GM21528 (cell line): ENCODE results near the gene CPA5.

Experiments
- ATAC-seq: cut with Tn5 transposase; IDR thresholded peaks from one replicate; pipeline ENCODE4 v1.9.1; 2021; ENCODE audit warnings: mild to moderate bottlenecking, moderate library complexity; ENCODE audit not compliant: unreplicated experiment, low FRiP score

CPA5 gene

DNA sequence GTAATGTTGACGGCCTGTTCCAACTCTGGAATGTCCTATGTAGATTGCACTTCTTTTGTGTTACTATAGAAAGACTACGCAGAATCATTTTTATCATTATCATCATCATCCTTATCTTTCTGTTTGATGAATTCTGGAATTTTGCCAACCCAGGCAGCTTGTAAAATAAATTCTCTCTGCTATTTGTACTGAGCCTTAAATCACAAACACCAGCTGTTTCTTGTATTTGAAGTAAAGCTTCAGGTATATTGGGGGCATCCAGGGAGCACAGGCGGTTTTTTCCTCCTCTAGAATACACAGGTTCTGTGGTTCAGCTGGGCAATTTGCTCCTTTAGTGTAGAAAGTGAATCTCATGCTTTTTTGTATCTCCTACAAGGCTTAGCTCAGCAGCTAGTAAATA lies 14.9 kb upstream of the CPA5 start:
- no peak for ATAC-seq

DNA sequence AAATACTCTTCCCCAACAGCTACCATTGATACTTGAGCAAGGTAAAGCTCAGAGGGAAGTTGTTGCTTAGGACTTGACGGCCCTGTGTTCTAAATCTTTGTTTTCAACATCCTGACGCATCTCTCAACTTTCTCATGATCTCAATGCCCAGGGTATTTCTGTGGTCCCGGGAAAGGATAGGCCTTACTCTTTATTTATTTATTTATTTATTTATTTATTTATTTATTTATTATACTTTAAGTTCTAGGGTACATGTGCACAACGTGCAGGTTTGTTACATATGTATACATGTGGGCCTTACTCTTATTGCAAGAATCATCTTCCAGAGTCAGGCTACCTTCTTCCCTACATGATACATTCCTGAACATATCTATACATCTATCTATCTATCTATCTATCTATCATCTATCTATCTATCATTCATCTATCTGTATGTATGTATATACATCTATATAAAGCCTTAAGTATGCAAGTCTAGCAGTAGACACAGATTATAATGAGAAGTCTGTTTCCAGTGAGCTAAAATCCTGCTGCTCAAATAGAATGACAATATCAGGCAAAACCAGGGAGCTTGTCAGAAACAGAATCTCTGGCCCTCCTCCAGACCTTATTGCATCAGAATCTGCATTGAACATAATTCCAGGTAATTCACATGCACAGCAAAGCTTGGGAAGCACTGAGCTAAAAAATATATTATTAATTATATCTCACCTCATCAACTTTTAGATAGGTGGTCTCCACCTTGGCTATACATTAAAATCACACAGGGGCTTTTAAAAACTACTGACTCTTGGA lies 12.2 kb upstream of the CPA5 start:
- ATAC-seq: no peak

DNA sequence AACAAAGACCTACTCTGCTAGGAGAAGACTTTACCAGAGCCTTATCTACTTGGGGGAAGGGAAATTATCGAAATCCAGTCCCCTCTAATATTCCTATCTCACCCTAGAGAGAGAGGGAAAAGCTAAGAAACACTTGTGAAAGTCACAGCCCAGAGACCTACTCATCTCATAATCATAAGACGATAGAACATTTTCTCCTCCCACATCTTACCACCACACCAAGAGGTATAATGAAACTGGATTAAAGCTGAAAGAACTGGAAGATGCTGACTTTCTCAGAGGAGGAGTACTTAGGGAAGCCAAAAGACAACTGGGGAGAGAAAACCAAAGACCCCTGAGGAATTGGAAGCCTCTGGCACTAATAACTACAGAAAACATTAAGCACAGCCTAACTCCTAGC lies 10.8 kb upstream of the CPA5 start:
- ATAC-seq: no peak

DNA sequence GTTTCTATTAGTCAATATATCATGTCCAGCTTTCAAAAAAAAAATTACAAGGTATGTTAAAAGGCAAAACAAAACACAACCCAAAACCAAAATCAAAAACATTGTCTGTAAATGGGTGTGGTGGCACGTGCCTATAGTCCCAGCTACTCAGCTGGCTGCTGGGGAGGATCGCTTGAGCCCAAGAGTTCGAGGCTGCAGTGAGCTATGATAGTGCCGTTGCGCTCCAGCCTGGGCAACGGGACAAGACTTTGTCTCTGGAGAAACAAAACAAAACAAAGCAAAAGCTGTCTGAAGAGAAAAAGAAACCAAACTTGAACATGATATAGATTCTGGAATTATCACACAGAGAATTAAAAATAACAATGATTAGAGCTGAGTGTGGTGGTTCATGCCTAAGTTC lies 10.3 kb upstream of the CPA5 start:
- ATAC-seq: no peak

DNA sequence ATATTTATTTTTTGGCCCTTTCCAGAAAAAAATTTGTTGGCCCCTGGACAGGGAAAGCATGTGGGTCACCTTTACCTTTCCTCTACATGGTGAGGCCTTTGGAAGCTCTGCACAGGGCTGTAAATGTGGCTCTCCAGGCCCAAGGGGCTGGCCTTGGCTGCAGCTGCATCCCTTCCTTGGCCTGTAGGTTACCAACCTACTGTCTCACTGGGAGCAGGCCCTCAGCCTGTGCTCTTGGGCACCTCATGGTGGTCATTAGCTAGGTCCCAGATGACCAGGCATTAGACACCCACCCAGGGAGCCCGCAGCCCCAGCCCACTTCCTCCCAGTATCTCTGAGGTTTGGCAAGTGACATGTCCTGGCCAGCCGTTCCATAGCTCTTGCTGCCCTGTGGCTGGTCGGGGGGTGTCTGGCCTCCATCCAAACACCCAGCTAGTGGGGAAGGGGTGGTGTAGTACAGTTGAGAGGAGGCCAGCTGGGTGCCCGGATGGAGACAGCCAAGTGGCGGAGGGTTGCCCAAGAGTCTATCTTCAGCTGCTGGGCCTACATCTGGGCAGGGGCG lies 7.1 kb upstream of the CPA5 start:
- ATAC-seq: no peak

DNA sequence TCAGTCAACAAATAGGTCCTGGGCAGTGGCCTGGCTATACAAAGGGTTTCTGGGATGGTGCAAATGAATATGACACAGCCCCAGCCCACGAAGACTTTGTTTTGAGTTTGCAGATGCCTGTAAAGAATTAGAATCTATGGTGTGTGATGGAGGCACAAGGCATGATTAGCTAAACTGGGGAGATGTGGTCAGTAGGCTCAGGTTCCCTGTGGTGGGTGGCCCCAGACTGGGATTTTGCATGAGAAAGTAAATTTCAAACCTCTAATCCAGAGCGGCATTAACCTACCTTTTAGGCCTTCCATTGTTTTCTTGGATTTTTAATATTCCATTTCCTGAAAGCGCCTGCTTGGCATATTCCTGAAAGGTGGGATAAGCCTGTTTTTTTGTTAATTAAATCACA lies 6.4 kb upstream of the CPA5 start:
- no peak for ATAC-seq

DNA sequence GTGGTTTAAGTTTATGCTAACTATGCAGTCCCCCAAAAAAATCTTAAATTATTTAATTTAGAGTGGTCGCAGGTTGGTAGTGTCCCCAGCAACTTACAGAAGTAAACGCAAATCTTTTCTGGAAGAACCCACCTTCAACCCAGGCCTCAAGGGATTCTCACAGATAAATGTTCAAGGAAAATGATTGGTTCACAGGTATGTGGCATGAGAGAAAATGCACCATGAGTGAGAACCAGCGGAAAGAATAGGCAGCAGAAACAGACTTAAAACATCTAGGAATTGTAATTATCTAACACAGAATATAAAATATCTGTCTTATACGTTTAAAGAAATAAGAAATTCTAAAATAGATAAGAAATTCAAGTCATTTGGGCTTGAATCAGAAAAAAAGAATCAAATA lies 2.7 kb upstream of the CPA5 start:
- ATAC-seq: no peak

DNA sequence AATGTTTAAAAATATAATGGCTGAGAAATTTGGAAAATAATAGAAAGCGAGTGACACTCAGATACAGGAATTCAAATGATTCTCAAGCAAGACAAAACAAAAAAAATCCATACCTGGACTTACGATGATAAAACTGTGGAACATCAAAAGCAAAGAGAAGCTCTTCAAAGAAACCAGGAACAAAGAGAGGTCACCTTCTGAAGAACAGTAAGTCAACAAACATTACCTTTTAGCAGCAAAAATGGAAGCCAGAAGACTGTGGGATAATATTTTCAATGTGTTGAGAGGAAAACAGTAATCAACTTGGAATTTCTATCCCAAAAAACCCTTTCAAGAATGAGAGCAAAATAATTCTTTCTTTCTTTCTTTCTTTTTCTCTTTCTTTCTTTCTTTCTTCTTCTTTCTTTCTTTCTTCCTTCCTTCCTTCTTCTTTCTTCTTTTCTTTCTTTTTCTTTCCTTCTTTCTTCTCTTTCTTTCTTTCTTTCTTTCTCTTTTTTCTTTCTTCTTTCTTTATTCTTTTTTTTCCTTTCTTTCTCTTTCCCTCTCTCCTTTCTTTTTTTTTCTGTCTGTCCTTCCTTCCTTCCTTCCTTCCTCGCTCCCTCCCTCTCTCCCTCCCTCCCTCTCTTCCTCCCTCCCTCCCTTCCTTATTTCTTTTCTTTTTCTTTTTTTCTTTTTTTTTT lies 1.8 kb upstream of the CPA5 start:
- ATAC-seq: no peak

DNA sequence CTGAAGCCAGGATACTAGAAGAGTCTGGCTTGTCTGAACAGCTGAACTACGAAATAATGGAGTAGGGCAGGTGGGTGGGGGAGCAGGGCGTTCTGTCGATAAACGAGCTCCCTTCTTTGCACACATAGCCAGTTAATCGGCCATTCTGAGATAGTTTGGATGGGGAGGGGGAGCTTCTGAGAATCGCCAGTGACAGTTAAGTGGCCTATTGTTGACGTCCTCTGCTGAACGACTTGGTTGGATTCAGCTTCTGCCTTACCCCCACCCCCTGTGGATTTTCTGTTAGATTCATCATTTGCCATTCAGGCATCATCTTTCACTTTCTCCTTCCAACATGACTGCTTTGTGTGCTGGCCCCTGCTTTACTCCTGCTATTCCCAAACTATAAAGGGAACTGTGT lies 520 bp downstream of the CPA5 start:
- no peak for ATAC-seq

DNA sequence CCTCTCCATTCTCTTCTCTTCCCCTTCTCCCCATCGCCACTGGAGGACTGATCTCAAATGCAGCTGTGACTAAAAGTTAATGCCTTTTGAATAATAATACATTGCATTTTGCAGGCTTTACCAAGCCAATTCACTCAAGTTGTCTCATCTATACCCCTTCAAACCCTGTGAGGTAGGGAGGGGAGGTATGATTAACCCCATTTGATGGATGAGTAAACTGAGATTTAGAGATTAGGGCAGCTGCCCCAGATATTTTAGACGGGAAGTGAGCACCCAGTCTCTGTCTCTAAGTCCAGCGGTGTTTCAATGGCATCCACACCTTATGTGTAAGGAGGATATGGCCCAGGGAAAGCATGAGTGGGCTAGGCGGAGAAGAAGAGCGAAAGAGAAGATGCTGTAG lies 1.1 kb downstream of the CPA5 start:
- ATAC-seq: no peak

DNA sequence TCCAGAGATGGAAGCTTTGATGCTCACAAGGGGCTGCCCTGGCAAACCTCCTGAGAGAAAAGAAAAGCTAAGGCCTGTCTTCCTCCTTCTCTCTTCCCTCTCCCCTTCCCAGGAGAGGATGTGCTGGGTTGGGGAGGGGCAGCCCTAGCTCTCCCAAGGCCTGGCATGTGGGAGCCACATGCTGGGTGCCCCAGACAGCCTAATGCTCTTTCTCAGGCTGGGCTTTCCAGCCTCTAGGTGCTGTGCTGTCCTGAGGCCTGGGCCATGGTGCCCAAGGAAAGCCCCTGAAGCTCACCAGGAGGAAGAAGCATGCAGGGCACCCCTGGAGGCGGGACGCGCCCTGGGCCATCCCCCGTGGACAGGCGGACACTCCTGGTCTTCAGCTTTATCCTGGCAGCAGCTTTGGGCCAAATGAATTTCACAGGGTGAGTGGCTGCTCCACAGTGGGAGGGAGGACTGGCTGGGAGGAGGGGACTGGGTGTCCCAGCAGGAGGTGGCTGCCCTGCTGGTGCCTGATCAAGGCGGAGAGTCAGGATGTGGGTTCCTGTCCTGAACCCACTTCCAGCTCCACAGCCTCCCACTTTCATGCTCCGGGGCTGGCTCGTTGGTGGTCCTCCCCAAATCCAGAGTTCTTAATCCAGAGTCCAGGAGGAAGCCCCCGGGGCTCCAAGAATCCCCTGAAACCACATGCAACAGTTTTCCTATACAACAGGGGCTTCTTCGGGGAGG lies 1.7 kb downstream of the CPA5 start:
- no peak for ATAC-seq

DNA sequence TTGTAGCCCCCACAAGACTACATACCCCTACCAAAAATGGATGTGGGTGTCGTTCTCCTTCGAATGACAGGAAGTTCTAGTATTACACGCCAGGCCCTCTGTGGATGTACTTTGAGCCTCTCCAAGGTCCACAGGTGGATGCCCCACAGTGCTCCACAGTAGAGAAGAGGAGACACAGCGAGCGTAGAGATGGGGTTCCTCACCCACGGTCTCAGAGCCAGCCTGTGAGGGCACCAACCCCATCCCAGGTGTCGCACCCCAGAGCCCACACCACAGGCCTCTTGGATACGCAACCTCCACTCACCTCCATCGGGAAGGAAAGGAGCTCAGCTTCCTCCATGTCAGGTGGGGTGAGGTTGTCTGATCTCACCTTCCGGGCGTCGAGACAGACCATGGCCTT lies 2.3 kb downstream of the CPA5 start:
- ATAC-seq: no peak

DNA sequence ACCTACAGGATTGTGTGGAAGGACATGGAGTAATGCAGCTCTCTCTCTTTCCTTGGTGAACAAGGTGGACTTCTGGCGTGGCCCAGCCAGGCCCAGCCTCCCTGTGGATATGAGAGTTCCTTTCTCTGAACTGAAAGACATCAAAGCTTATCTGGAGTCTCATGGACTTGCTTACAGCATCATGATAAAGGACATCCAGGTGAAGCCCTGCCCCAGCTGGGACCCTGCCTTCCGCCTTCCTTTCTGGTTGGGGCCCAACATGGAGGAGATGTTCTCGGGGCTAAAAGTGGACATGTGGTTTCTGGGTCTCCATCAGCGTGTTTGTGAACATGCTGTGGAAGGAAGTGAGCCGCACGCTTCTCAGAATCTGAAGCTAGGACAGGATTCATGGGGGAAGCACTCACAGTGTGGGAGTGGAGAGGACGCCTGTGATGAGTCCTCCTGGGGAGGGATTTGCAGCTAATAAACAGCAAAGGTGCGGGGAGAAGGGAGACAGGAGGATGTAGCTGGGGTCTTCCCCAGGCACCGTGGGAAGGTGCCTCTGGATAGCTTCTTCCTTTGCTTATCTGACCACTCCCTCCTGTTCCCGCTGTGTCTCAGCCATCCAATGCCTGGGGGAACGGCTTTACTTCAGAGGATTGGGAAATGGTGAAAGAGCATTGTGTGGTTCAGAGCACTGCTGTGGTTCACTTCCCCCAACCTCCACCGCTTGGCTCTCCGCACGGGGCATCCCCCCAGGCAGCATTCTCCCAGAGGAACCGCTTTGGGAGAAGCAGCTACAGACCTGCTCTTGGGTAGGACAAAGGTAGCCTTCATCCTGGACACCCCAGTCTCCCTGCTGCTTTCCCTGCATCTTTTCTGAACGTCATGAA lies 5.5 kb downstream of the CPA5 start:
- ATAC-seq: no peak

DNA sequence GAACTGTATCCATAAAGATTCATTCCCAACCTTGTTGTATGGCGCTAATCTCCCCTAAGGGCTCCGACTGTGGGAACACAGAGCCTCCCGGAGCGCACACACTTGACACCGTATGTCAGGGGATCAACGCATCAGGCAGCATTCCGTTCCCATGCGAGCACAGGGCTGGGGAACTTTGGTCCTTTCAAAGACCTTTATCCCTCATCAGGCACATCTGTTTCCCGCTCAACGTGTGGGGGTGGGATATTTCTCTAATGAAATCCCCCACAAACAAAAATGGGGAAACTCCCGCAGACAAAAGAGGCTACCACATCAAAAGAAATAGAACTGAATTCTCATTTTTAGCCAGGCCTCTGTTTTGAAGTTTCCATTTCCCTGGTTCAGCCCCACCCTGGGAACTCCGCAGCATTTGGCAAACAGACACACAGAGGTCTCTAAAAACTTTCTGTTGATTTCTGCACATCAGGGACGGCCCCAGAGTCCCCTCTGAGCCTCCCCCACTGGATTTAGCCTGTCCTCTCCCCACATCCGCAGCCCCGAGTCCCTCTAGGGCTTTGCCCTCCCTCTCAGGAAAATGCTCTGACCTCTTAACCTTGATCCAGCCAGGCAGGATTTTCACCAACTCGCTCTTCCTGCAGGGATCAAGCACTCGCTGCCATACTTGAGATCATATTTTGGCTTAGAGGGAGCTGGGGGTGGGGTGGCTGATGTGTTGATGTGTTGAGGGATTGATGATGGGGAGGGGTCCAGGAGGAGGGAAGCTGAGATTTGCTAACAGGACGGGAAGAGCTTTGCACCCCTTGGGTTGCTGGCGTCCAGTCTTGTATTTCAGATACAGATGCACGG lies 6.6 kb downstream of the CPA5 start:
- ATAC-seq: no peak

DNA sequence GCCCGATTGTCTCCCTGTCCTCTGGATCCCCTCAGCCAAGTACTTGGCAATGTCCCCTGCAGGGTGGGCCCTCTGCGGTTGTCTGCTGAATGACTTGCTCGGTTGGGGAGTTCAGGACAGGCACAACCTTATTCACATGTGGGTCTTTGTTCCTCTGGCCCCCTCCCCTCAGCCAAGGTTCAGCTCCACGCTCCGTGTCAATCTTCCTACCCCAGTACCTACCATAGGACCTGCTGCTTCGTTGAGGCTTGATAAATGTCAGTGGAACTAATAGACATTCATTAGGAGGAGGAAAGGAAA lies 7.1 kb downstream of the CPA5 start:
- no peak for ATAC-seq

DNA sequence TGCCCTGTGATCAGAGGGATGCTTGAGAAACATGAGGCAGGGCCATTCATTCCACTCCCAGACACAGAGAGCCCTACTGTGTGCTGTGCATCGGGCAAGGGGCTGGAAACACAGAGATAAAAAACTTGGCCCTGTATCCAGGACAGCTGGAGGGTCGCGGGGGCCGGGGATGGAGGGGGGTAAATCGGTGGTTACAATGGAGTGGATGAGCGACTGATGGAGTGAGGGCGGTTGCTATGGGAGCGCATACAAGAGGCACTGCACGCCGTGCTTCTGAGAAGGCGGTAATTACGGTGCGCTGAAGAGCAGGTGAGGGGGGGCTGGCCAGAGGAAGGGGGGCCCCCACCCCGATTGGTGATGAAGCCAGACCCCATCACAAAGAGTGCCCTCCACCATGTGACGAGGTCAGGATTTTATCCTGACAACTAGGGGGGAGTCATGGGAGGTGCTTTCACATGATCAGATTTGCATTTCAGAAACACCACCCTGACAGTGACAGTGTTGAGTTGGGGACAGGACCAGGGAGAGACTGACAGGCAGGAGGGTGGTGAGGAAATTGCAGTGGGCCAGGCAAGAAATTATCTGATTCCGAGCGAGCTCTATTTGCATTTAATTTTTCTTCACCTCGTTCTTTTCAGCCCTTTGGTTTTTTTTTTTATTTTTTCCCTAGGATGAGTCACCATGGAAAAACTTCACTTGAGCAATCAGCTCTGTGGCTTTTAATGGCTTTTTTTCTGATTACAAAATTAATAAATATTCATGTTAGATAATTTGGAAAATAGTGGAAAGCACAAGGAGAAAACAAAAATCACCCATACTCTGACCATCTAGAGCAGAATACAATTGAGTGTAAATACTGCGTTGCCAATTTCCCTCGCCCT lies 7.8 kb downstream of the CPA5 start:
- no peak for ATAC-seq

DNA sequence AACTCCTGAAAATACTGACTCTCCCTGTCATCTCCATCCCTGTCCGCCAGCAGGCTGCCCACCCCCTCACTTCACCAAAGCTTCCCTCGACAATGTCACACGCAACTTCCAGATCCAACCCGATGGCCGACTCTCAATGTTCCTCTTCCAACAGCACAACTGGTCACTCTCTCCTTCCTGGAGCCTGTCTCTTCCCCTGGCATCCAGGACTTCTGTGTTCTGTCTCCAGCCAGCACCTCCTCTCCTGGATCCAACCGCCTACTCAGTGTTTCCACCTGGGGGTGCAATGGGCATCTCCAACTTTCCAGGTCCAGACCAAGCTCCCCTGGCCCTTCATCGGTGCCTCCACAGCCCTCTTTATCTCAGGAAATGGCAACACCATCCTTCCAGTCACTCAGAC lies 8.6 kb downstream of the CPA5 start:
- ATAC-seq: no peak

DNA sequence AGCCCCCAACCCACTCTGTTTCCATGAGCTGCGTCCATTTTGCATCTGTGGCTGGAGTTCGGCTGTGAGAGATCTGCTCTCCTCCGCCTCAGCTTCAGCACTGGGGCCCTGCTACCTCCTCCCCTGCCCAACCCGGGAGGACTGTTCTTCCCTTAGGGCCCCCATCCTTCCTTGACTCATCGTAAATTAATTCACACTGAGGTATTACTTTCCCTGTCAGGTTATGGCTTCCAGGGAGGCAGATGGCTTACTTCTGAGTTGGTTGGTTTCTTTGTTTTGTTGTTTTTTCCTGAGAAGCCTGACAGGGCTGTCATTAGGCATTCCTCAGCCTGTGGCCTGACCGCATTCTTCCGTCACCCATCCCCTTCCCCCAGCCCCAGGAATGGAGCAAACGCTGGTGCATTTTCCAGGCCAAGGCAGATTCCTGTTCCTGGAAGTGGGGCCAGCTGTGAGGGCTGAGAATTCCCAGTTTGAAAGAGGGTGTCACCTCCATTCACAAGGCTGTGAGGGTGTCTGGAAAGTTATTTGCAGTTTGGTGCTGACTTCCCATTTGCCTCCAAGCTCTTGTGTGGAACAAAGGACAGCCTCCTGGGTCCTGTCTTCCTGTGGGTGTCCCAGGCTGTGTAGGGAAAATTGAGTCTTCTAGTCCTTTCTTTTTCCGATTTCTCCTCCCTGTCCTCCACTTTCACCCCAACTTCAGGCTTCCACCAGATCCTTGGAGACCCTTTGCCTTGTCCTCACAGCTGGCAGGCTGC lies 11.7 kb downstream of the CPA5 start:
- ATAC-seq: no peak
